B cell (primary cell): ENCODE measurements around the gene TSPAN32.

Experiments used
- EZH2 ChIP-seq: IDR thresholded peaks from 2 replicates; pipeline ENCODE4 v1.6.1; 2012; ENCODE audit warnings: borderline replicate concordance, low read depth, mild to moderate bottlenecking, moderate library complexity, low read length; ENCODE audit not compliant: insufficient read depth, poor library complexity, severe bottlenecking
- TF ChIP-seq, protein P1 (sequence below): fragments of 200-600 bp; IDR thresholded peaks from one replicate; pipeline ENCODE4 v1.8.0; 2022; ENCODE audit warnings: antibody characterized with exemption, mild to moderate bottlenecking

DNA sequence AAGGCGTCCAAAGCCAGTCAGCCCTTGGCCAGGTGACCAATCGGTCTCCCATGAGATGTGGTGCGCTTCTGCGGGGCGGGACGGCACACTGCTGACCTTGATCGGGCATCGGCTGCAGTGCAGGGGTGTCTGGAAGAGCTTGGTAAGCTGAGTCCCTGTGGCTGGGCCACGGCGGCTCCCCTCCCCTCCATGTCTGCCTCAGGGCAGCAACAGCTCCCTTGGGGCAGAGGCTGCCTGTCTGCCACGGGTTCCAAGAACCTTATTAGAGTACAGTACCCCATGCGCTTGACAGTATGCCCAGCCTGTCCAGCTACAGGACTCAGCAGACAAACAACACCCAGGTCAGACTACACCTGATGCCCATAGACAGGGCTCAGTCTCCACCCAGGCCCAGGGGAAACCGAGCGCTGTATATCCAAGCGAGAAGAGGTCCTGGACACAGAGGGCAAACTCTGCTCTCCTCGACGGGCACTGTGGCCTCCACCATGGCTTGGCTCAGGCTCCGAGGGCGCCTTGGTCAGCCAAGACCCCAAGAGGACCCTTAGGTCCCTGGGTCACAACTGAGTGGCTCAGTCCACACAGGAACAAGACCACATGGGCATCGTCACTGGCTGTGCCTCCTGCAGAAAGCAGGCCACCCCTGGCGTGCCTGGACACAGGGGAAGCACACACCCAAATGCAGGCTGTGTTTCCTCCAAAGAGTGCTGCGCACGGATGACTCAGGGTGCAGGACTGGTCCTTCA is 18.9 kb downstream of the TSPAN32 start:
- TF ChIP-seq, protein P1, sequence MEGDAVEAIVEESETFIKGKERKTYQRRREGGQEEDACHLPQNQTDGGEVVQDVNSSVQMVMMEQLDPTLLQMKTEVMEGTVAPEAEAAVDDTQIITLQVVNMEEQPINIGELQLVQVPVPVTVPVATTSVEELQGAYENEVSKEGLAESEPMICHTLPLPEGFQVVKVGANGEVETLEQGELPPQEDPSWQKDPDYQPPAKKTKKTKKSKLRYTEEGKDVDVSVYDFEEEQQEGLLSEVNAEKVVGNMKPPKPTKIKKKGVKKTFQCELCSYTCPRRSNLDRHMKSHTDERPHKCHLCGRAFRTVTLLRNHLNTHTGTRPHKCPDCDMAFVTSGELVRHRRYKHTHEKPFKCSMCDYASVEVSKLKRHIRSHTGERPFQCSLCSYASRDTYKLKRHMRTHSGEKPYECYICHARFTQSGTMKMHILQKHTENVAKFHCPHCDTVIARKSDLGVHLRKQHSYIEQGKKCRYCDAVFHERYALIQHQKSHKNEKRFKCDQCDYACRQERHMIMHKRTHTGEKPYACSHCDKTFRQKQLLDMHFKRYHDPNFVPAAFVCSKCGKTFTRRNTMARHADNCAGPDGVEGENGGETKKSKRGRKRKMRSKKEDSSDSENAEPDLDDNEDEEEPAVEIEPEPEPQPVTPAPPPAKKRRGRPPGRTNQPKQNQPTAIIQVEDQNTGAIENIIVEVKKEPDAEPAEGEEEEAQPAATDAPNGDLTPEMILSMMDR = no peak
- no peak for TF ChIP-seq EZH2
